Keratinocyte (primary cell): Measurements from ENCODE around the gene GPR42.

ENCODE experiments used
- EZH2 ChIP-seq: IDR thresholded peaks from one replicate; pipeline ENCODE4 v1.6.1; 2012; ENCODE audit warnings: inconsistent platforms, mild to moderate bottlenecking, low read length, moderate library complexity
- TF ChIP-seq, protein P1 (sequence below), 3 experiments: IDR thresholded peaks in 1 of 3; conservative IDR thresholded peaks in 1 of 3; optimal IDR thresholded peaks in 1 of 3; 2 replicates in 2 of 3; 3 replicates in 1 of 3; pipeline versions ENCODE3 to v1.5.1; 2011; ENCODE audit warnings: low read length in 3 of 3, mild to moderate bottlenecking in 3 of 3, moderate library complexity in 2 of 3, control low read depth in 1 of 3, inconsistent platforms in 1 of 3; ENCODE audit not compliant: insufficient read depth in 2 of 3; ENCODE audit errors: extremely low read depth in 1 of 3

DNA sequence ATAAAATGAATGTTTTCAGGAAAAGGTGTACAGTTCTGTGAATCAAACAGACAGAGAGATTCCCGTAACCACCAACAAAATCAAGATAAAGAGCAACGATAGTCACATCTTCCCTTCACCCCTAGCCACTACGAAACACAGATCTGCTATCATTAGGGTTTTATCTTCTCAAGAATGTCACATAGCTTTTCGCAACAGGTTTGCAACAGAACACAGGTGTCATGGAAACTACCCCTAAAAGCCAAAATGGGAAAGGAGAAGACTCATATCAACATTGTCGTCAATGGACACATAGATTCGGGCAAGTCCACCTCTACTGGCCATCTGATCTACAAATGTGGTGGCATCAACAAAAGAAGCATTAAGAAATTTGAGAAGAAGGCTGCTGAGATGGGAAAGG, 11.1 kb downstream of the GPR42 start:
- TF ChIP-seq, protein P1, sequence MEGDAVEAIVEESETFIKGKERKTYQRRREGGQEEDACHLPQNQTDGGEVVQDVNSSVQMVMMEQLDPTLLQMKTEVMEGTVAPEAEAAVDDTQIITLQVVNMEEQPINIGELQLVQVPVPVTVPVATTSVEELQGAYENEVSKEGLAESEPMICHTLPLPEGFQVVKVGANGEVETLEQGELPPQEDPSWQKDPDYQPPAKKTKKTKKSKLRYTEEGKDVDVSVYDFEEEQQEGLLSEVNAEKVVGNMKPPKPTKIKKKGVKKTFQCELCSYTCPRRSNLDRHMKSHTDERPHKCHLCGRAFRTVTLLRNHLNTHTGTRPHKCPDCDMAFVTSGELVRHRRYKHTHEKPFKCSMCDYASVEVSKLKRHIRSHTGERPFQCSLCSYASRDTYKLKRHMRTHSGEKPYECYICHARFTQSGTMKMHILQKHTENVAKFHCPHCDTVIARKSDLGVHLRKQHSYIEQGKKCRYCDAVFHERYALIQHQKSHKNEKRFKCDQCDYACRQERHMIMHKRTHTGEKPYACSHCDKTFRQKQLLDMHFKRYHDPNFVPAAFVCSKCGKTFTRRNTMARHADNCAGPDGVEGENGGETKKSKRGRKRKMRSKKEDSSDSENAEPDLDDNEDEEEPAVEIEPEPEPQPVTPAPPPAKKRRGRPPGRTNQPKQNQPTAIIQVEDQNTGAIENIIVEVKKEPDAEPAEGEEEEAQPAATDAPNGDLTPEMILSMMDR (optimal IDR thresholded peaks at IDR 0.05 in 1 of 3, IDR thresholded peaks at IDR 0.05 in 1 of 3, conservative IDR thresholded peaks at IDR 0.05 in 1 of 3; ENCODE audit: extremely low read depth in 1 of 3, insufficient read depth in 2 of 3, low read length in 3 of 3) = no peak
- no peak for TF ChIP-seq EZH2
